ENCODE results near the gene RASGRF2. TPM values are rescaled to one million over a fixed set of nuclear protein-coding genes. Genes with fewer than 3 reads are reported as not detected.

Gene RASGRF2
- total and polyA plus RNA-seq, 2 of the 8 experiments (the other 6 are each of a cell fraction or from before 2014, with no cell fraction given), result 2.6 to 29.5 TPM

DNA sequence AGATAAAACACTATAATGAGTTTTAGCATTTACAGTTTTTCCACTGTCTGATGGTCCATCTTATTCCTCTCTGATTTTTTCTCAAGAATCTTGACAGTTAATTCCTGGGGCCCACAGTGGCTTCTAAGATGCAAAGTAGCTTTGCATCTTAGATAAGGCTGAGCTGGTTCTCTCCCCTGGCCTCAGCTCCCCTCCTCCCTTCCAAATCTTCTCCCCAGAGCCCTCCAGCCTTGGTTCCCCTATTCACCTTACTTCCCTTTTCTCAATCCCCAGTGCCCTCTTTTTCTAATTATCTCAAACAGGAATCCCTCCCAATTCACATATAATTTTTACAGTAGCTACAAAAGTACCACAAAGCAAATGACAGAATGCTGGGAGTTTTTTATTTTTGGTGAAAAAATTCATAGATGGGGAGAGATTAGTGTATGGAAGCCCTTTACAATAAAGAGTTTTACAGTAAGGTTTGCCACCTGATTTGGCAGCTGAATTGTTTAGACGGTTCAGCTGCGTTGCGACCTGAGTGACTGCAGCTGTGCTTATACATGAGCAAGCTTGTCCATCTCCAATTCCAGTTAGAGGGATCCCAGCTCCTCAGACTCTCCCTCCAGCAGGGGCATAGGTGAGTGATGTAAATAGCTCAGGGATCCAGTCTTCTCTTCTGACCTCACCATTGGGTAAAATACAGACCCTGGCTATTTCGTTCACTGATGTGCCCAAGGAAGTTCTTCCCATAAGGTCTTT is 221.6 kb downstream of the RASGRF2 start (continued):
- TF ChIP-seq CHD7 (IDR thresholded peaks at IDR 0.05; ENCODE audit: insufficient replicate concordance, low read length) (no peak), CTCF (IDR thresholded peaks at IDR 0.05; ENCODE audit: control extremely low read depth in 1 of 3, insufficient read depth in 1 of 3, low read depth in 1 of 3, low read length in 3 of 3) (peak in 1 of 3 experiments; percentile 11; a peak in 2 of 4 replicates), SIRT6 (IDR thresholded peaks at IDR 0.05; ENCODE audit: low read length) (no peak)

Data from H1 (cell line).